Activated CD4-positive, alpha-beta T cell treated with anti-CD3 and anti-CD28 coated beads, Interleukin-2, amount 50 U/mL, for 1 hour (primary cell): ENCODE measurements around the gene CGB3.

ENCODE experiments used
- DNase-seq: peaks from one replicate; pipeline ENCODE4 v3.0.0-alpha.2; 2020

Gene CGB3

DNA sequence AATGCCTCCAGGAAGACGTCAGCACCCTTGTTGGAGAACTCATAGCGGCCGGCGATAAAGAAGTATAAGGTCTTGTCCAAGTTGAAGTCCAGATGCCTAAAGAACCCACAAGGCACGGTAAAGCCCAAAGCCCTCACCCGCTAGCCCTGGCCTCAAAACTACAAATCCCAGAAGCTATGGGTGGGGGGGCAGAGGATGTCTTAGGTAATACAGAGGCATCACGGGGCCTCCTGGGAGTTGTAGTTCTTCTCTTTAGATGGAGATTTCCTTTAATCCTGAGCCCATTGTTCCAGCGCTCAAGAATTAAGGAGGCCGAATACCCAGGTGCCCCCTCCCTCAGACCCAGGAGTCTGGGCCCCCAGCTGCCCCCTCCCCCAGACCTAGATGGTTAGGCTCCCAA lies 41.9 kb downstream of the CGB3 start:
- no peak for DNase-seq

DNA sequence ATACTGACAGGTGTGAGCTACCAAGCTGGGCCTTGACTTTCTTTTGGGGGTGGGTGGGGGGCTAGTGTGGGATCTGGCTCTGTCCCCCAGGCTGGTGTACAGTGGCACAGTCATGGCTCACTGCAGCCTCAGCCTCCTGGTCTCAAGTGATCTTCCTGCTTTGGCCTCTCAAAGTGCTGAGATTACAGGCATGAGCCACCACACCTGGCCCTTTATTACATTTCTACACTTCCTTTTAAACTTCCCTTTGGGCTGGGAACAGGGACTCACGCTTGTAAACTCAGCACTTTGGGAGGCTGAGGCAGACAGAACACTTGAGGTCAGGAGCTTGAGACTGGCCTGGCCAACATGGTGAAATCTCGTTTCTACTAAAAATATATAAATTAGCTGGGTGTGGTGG lies 47.1 kb downstream of the CGB3 start:
- no peak for DNase-seq

DNA sequence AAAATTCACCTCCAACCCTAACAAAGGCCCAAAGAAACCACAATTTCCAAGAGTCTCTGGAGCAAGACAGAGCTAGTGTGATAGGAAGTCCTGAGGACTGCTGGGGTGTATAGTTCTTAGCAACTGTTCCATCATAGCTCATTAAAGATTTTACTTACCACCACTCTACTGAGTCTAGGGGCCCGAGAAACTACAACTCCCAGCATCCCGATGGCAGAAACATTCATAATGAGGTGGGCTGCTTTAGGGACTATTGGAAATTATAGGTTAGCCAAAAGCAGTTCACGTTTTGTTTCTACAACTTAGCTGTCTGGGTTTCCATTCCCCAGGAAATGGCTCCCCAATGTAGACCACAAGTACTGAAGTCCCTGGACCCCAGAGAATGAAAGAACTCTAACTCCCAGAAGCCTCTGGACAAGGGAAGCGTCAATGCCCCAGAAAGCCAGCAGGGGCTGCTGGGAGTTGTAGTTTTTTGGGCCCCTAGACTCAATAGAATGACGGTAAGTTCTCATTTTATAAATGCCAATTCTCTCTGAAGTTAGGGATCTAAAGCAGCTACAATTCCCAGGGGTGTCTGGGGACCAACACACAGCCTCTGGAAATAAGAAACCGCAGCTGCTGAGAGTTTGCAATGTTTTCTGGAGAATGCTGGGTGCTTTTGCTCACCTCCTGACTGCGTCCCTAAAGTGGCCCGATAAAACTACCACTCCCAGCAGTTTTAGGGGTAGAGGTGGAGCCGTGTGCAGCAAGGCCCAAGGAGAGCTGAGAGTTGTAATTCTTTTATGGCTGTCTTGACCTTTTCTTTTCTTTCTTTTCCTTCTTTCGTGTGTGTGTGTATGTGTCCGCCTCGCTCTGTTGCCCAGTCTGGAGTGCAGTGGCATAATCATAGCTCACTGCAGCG lies 47.9 kb downstream of the CGB3 start:
- peak; percentile 32 for DNase-seq
